ENCODE data around the gene DMRTA2.
"Not testable (repeated sequence)": the region's sequence is repeated elsewhere in the genome, so short reads cannot be mapped to it uniquely, and the experiment has no call there.

The DMRTA2 gene

GRCh38 chr1:50422675-50422945 lies 633 bp downstream of the DMRTA2 start:
- no peak for DNase-seq

GRCh38 chr1:50421768-50422674 lies 1.2 kb downstream of the DMRTA2 start:
- DNase-seq: no peak

- no peak for DNase-seq
Observed at GRCh38 chr1:50421366-50421748, 1.9 kb downstream of the DMRTA2 start.

DNA sequence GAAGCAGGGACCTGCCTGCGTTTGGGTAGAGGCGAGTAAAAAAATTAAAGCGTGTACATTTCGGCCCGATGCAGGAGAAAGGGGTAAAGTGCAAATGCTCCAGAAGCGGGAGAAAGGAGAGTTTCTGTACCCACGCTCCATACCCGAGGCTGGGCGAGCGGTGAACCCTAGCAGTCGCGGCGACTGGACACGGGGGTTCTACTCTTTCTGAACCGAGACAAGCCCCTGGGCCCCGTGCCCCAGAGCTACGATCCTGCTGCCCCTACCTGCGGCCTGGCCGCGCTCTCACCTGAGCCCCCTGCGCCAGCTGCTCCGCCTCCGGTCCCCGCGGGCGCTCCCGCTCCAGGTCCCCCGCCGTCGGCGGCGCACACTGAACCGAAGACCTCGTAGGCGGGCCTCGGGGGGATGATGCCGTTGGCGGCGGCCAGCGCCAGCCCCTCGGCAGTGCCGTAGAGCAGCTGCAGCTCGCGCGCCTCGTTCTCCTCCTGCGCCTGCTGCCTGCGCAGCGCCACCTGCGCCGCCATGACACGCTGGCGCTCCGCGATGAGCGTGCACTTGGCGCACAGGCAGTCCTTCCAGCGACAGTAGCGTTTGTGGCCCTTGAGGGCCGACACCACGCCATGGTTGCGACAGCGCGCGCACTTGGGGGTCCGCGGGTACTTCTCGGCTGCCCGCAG lies 2.4 kb downstream of the DMRTA2 start:
- no peak for DNase-seq

DNA sequence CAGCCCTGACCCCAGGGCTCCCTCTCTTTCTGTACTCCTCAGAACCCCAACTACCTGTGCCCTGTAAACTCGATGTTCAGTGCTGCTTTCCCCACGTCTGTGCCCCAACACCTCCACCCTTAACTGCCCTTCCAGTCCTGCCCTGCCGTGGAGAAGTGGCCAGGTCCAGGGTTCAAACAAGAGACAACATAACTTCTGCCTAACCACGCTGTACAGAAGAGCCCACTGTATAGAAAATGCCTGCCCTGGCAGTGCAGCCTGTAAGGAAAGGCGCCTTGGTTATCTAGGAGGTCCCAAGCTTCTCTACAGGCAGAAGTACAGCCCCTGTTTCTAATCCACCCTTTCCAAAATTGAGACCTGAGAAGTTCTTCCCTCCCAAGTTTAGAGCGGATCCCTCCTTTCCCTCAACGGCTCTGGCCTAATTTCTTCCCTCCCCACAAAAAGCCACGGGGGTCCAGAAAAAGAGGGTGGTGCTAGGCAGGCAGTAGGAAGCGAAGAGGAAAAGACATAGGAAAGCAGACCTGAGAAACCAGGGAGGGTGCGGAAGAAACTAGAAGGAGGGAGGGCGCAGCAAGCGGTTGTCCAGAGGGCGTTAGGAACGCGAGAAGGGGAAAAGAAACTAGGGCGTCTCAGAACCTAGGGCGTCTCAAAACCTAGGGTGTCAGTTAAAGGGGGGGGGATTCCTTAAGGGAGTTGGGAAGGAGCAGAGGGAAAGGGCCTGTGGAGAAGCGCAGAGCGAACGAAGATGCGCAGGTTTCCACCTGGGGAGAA lies 3.2 kb downstream of the DMRTA2 start:
- no peak for DNase-seq

DNA sequence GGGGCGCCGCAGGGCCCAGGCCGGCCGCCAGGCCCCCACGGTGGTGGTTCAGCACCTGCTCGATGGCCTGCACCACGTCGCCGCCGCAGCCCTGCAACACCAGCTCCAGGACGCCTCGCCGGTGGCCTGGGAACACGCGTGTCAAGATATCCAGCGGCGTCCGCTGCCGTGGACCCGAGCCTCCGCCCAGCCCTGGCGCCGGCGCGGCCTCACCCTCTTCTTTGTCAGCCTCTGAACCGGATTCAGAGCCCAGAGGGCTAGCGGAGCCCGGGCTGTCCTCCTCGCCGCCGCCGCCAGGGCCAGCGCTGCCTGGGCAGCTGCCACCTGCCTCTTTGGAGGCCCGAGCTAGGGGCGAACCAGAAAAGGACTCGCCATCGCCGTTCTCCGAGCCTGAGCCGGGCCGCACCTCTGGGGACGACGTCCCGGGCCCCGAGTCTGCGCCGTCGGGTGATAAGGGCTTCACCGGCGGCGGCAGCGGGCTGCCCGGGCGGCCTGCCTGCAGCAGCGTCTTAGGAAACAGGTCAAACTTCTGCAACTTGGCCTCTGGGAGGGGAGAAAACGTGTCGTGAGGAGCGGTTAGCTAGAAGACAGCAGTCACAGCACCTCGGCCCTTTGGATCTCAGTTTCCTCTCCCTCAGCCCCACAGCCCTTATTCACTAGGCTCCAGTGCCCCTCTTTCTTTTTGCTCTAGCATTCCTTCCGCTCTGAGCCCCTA lies 3.9 kb downstream of the DMRTA2 start:
- no peak for DNase-seq

- DNase-seq: no peak
Observed at GRCh38 chr1:50418600-50419109, 4.6 kb downstream of the DMRTA2 start.

- no peak for DNase-seq
Observed at GRCh38 chr1:50417946-50418599, 5.2 kb downstream of the DMRTA2 start.

GRCh38 chr1:50417507-50417906 lies 5.7 kb downstream of the DMRTA2 start:
- DNase-seq: no peak

GRCh38 chr1:50416553-50417453 lies 6.4 kb downstream of the DMRTA2 start:
- no peak for DNase-seq

- no peak for DNase-seq
Observed at GRCh38 chr1:50416150-50416527, 7.1 kb downstream of the DMRTA2 start.

DNA sequence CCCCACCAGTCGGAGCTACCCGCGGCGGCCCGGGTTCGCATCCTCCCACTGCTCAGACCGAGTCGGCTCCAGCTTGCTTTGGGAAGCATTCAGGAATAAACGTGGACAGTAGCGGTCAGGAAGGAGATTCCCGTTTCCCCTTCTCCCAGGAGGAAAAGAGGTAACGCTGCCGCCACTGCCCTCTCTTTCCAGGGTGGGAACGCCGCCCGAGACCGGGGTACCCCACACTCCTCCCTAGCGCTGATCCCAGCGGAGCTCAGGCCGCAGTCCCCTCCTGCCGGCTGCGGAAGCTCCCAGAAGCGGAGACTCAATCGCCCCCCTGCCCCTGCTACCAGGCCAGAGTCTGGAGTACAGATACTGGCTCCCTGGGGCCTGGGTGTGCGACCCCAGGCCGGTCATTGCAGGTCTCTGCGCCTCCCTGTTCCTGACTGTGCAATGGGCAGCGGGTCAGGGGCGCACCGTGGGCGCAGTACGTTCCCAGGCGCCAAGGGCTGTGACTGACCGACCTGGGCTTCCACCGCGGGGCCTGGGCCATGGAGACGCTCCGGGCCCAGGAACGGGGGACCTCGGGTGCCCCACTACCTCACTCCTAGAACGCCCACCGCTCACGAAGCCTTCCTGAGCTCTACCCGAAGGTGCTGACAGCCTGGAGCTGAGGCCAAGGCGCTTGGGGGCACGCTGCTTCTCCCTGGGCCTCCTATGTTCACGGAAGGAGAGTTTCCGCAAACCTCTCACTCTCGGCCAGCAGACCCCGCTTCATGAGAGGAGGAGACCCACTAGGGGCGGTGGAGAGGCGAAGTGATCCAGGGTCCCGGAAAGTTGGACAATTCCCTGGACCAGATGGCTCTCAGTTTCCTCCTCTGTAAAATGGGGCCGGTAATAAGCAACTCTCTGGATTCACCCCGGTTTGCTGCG lies 7.8 kb downstream of the DMRTA2 start:
- no peak for DNase-seq

DNA sequence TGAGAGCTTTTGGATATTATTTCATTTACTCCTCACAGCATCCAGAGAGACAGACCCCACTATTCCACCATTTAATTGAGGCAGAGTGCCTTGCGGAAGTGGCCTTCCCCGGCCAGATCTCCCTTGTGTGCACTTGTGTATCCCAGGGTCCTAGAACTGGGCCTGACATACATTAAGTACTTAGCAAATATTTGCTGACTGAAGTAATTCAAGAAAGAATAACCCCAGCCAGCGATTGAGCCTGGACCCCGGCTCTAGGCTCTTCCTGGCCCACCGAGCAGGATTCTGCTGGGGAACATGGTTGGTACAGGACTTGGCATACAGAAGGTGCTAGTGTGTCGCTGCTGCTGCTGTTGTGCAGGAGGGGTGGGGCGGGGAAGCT lies 8.4 kb downstream of the DMRTA2 start:
- no peak for DNase-seq

- DNase-seq: no peak
Observed at GRCh38 chr1:50412813-50413476, 10.3 kb downstream of the DMRTA2 start.

DNA sequence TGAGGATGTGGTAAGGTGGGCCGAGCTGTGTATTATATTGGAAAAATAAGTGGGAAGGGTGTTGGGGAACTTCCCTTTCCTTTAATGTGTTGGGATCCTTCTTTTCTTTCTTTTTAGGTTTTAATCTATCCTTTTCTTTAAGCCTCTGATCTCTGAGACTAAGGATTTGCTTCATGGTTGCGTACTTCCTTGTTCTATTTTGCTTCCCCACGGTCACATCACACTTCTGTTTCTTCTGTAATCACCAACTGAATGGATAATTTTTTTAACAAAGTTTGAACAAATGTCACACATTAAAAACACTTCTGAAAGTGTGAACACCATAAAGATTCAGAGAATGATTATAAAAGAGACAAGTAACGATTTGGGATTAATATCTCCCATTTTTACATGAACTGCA lies 17.4 kb downstream of the DMRTA2 start:
- no peak for DNase-seq

GRCh38 chr1:50393522-50394120 lies 29.6 kb downstream of the DMRTA2 start:
- DNase-seq: no peak

GRCh38 chr1:50381551-50381950 lies 41.7 kb downstream of the DMRTA2 start:
- DNase-seq: not testable (repeated sequence)

DNA sequence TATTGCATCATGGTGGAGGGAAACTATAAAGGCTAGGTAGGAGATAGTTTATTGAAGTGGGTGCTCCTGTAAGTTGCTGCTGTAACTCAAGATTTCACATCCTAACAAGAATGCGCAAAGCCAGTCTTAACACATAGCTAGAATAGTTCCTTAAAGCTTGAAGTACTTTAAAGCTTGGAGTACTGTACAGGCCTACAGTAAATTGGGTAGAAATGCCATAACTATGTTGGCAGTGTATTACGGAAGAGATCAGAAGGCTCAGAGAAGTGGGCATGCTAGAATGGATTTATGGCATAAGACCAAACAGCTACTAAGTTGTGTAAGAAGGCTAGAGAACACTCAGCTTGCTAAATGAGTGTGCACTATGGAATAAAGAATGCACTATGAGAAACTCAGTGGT lies 44.5 kb downstream of the DMRTA2 start:
- no peak for DNase-seq

- DNase-seq: no peak
Observed at GRCh38 chr1:50373532-50373931, 49.7 kb downstream of the DMRTA2 start.
